ENCODE measurements around the gene PLCL1.

DNA sequence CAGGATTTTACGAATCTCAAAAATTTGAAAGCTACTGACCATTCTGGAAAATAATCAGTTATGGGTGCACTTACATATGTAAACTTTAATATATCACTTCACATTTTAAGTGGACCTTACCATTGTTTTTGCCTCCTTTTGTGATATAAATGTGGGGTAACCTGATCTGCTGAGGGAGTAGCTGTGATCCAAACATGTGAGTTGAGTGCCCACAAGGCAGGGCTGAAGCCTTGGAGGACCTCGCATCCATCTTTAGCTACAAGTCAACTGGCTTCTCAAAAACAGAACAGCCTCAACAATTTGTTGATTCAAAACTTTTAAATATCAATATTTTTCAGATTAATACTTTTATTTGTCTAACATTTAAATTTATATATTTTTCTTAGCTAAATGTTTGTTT lies 178.2 kb downstream of the PLCL1 start:
- TF ChIP-seq POLR2A (IDR thresholded peaks at IDR 0.05; ENCODE audit: low read depth, low read length), result no peak
- TF ChIP-seq, protein P1, sequence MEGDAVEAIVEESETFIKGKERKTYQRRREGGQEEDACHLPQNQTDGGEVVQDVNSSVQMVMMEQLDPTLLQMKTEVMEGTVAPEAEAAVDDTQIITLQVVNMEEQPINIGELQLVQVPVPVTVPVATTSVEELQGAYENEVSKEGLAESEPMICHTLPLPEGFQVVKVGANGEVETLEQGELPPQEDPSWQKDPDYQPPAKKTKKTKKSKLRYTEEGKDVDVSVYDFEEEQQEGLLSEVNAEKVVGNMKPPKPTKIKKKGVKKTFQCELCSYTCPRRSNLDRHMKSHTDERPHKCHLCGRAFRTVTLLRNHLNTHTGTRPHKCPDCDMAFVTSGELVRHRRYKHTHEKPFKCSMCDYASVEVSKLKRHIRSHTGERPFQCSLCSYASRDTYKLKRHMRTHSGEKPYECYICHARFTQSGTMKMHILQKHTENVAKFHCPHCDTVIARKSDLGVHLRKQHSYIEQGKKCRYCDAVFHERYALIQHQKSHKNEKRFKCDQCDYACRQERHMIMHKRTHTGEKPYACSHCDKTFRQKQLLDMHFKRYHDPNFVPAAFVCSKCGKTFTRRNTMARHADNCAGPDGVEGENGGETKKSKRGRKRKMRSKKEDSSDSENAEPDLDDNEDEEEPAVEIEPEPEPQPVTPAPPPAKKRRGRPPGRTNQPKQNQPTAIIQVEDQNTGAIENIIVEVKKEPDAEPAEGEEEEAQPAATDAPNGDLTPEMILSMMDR (IDR thresholded peaks at IDR 0.05; ENCODE audit: extremely low read depth in 1 of 2, insufficient read depth in 1 of 2, low read depth in 1 of 2, low read length in 2 of 2), result no peak
- TF ChIP-seq EZH2 (IDR thresholded peaks at IDR 0.05; ENCODE audit: borderline replicate concordance, low read depth, low read length, severe bottlenecking), result no peak
- TF ChIP-seq POLR2AphosphoS5 (IDR thresholded peaks at IDR 0.05; ENCODE audit: insufficient read depth, low read depth, low read length), result no peak
- no peak for TF ChIP-seq JUN (IDR thresholded peaks at IDR 0.05; ENCODE audit: borderline replicate concordance, insufficient read depth, insufficient read length, low read depth)
- TF ChIP-seq, protein P2, sequence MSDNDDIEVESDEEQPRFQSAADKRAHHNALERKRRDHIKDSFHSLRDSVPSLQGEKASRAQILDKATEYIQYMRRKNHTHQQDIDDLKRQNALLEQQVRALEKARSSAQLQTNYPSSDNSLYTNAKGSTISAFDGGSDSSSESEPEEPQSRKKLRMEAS (IDR thresholded peaks at IDR 0.05; ENCODE audit: insufficient read depth, insufficient read length), result no peak
- no peak for TF ChIP-seq GATA2 (IDR thresholded peaks at IDR 0.05; ENCODE audit: insufficient read depth, insufficient read length, low read depth, low read length)
- TF ChIP-seq MYC (IDR thresholded peaks at IDR 0.05; ENCODE audit: low read depth, low read length), result no peak
